HepG2 (cell line): ENCODE measurements around the gene SORBS2. TPM values are rescaled to one million over a fixed set of nuclear protein-coding genes. Genes with fewer than 3 reads are reported as not detected.

Experiments
- ATAC-seq: fragments of 200-7000 bp; cut with Tn5 transposase; 3 replicates; pipeline ENCODE4 v1.9.1; 2020; ENCODE audit warnings: mild to moderate bottlenecking, moderate library complexity
- BruUV-seq: library from RNA; stranded (reverse); fragments of 400-500 nt; replicated peaks from 2 replicates; lab custom pipeline; 2021; lab: Mats Ljungman, UMichigan
- CTCF ChIA-PET: fragments of 300-600 bp; formaldehyde crosslinking; extraction: SDS; loops from one replicate; lab custom pipeline; 2021; ENCODE audit warnings: low total read pairs, inconsistent platforms, low intra/inter-chr PET ratio; lab: Yijun Ruan, JAX
- POLR2A ChIA-PET: fragments of 350-600 bp; sonication (Branson Sonifier 250); formaldehyde crosslinking; loops from one replicate; lab custom pipeline; 2020; ENCODE audit warnings: antibody characterized with exemption, inconsistent platforms; lab: Yijun Ruan, JAX
- DNase-seq: peaks from one replicate; pipeline ENCODE4 v3.0.0-alpha.2; 2015; ENCODE audit warnings: low spot score
- FAIRE-seq: peaks from 3 replicates; lab custom pipeline; 2011; peaks lifted over from hg19 to GRCh38; lab: Jason Lieb, UNC
- H2AFZ ChIP-seq: one replicate; pipeline ENCODE4 v1.6.1; 2011; ENCODE audit warnings: low read length, inconsistent platforms
- H3K27ac ChIP-seq: fragments of 300-600 bp; 3 replicates; pipeline ENCODE4 v1.8.0; 2011; ENCODE audit warnings: mixed run types, mild to moderate bottlenecking, mixed read lengths, low read length, inconsistent platforms; ENCODE audit not compliant: insufficient read depth; ENCODE audit errors: extremely low read length
- H3K27me3 ChIP-seq, 2 experiments: fragments of 200-600 bp in 1 of 2; 2 replicates in 1 of 2; 3 replicates in 1 of 2; pipeline versions ENCODE4 v1.6.0 to v1.8.0; 2011; ENCODE audit warnings: low read length in 2 of 2, mild to moderate bottlenecking in 2 of 2, moderate library complexity in 2 of 2, inconsistent platforms in 1 of 2; ENCODE audit not compliant: insufficient read depth in 2 of 2, control insufficient read depth in 1 of 2
- H3K36me3 ChIP-seq, 2 experiments: fragments of 200-600 bp in 1 of 2; replicated peaks in 1 of 2; 2 replicates in 1 of 2; 3 replicates in 1 of 2; pipeline versions ENCODE4 v1.5.1 to v1.8.0; 2011; ENCODE audit warnings: low read length in 2 of 2, inconsistent platforms in 1 of 2; ENCODE audit not compliant: insufficient read depth in 2 of 2, control insufficient read depth in 1 of 2
- H3K4me1 ChIP-seq: 2 replicates; pipeline ENCODE4 v1.5.1; 2012; ENCODE audit warnings: low read length, inconsistent platforms; ENCODE audit not compliant: insufficient read depth
- H3K4me2 ChIP-seq: 2 replicates; pipeline ENCODE4 v1.6.0; 2011; ENCODE audit warnings: low read depth, low read length, inconsistent platforms
- H3K4me3 ChIP-seq, 3 experiments: fragments of 200-600 bp in 1 of 3; sonication (generic), shearing (Covaris generic) in 1 of 3; replicated peaks in 1 of 3; 2 replicates each; pipeline ENCODE4 v1.5.1; 2011 to 2016; ENCODE audit warnings: low read length in 3 of 3, inconsistent platforms in 2 of 3, low read depth in 2 of 3, mild to moderate bottlenecking in 2 of 3, control low read depth in 1 of 3, mixed read lengths in 1 of 3; ENCODE audit not compliant: insufficient read depth in 1 of 3
- H3K79me2 ChIP-seq: one replicate; pipeline ENCODE4 v1.6.1; 2011; ENCODE audit warnings: low read length, inconsistent platforms; ENCODE audit not compliant: insufficient read depth
- H3K9ac ChIP-seq: 2 replicates; pipeline ENCODE4 v1.6.0; 2011; ENCODE audit warnings: mild to moderate bottlenecking, low read depth, low read length, inconsistent platforms; ENCODE audit not compliant: insufficient read depth
- H3K9me3 ChIP-seq: 2 replicates; pipeline ENCODE4 v1.5.1; 2012; ENCODE audit warnings: mild to moderate bottlenecking, low read length
- H4K20me1 ChIP-seq: 2 replicates; pipeline ENCODE4 v1.6.0; 2011; ENCODE audit warnings: inconsistent platforms, mild to moderate bottlenecking, low read length, moderate library complexity; ENCODE audit not compliant: insufficient read depth
- CBX5 ChIP-seq: sonication (generic); formaldehyde crosslinking; IDR thresholded peaks from 2 replicates; pipeline ENCODE4 v1.4.0; 2020; ENCODE audit warnings: missing genetic modification reagents, borderline replicate concordance
- FOSL2 ChIP-seq: sonication (generic); formaldehyde crosslinking; IDR thresholded peaks from 2 replicates; pipeline ENCODE4 v1.4.0; 2020; ENCODE audit warnings: missing genetic modification reagents
- GATA4 ChIP-seq: sonication (generic); IDR thresholded peaks from 2 replicates; pipeline ENCODE4 v1.6.1; 2016; ENCODE audit warnings: antibody characterized with exemption, low read depth, borderline replicate concordance
- MBNL3 ChIP-seq: fragments of 250-450 bp; sonication (Bioruptor Pico); conservative IDR thresholded peaks from 2 replicates; pipeline ENCODE4 v1.8.0; 2022; ENCODE audit warnings: mild to moderate bottlenecking, inconsistent platforms
- NAIF1 ChIP-seq: sonication (generic); formaldehyde crosslinking; IDR thresholded peaks from 2 replicates; pipeline ENCODE4 v1.5.0; 2020; ENCODE audit warnings: mild to moderate bottlenecking, missing genetic modification reagents, borderline replicate concordance
- NKX3-1 ChIP-seq: sonication (generic); formaldehyde crosslinking; IDR thresholded peaks from 2 replicates; pipeline ENCODE4 v1.5.0; 2020; ENCODE audit warnings: missing genetic modification reagents
- NR2F6 ChIP-seq, 2 experiments: IDR thresholded peaks; 2 replicates each; pipeline ENCODE4 v1.6.1; 2016; ENCODE audit warnings: antibody characterized with exemption in 1 of 2, mild to moderate bottlenecking in 1 of 2
- PAXIP1 ChIP-seq: sonication (generic); formaldehyde crosslinking; conservative IDR thresholded peaks from 2 replicates; pipeline ENCODE4 v1.4.0; 2020; ENCODE audit warnings: mild to moderate bottlenecking, missing genetic modification reagents, moderate library complexity
- RCOR2 ChIP-seq: IDR thresholded peaks from 2 replicates; pipeline ENCODE4 v1.6.1; 2016; ENCODE audit warnings: missing biosample characterization, missing genetic modification reagents
- RERE ChIP-seq: IDR thresholded peaks from 2 replicates; pipeline ENCODE4 v1.6.1; 2016; ENCODE audit warnings: low read depth, missing genetic modification reagents, missing compliant biosample characterization
- TEAD3 ChIP-seq: optimal IDR thresholded peaks from 2 replicates; pipeline ENCODE3; 2016; ENCODE audit warnings: borderline replicate concordance
- ZMYM2 ChIP-seq: sonication (generic); formaldehyde crosslinking; IDR thresholded peaks from 2 replicates; pipeline ENCODE4 v1.8.0; 2022; ENCODE audit warnings: mild to moderate bottlenecking, missing genetic modification reagents
- ZMYM3 ChIP-seq: sonication (generic); formaldehyde crosslinking; IDR thresholded peaks from 2 replicates; pipeline ENCODE4 v1.5.1; 2020; ENCODE audit warnings: mild to moderate bottlenecking, missing genetic modification reagents
- ZNF331 ChIP-seq: sonication (generic); formaldehyde crosslinking; IDR thresholded peaks from 2 replicates; pipeline ENCODE4 v1.4.0; 2020; ENCODE audit warnings: missing genetic modification reagents
- ZNF616 ChIP-seq: sonication (generic); formaldehyde crosslinking; IDR thresholded peaks from 2 replicates; pipeline ENCODE4 v1.5.0; 2020; ENCODE audit warnings: low read depth, mild to moderate bottlenecking, missing genetic modification reagents
- WGBS: methylation state at CpG from one replicate; pipeline ENCODE4 v1.1.6; 2017; ENCODE audit warnings: low lambda C conversion rate; 5-methylcytosine and 5-hydroxymethylcytosine counted together
- in situ Hi-C: cut with HindIII; loops from 2 replicates; pipeline ENCODE4 v1.10.0; 2017; ENCODE audit warnings: low pct_unique_long_range_greater_than_20kb; ENCODE audit not compliant: extremely low pct_ligation_motif_present
- intact Hi-C: fragments of 100-400 bp; cut with micrococcal nuclease; formaldehyde crosslinking; loops from one replicate; pipeline ENCODE4 v1.10.0; 2022; ENCODE audit not compliant: unreplicated experiment
- polyA plus RNA-seq, 8 experiments: library from polyadenylated mRNA; depleted of rRNA in 3 of 8; stranded (reverse) in 7 of 8; unstranded in 1 of 8; fragments of >200 nt; fragmentation: Illumina TruSeq in 4 of 8; extraction: Trizol in 4 of 8; gene quantifications; 2 replicates each; pipeline versions ENCODE4 v1.2.1 to v1.2.3, GENCODE V29; 2011 to 2016; ENCODE audit warnings: low read depth in 4 of 8, missing spikeins in 1 of 8, mixed read lengths in 1 of 8; ENCODE audit not compliant: insufficient read depth in 1 of 8
- total RNA-seq, 5 experiments: library from RNA; depleted of rRNA; stranded (reverse); fragments of >200 nt; fragmentation: Illumina TruSeq; extraction: Trizol; gene quantifications; 2 replicates each; pipeline ENCODE4 v1.2.3, GENCODE V29; 2016; ENCODE audit warnings: low read depth in 1 of 5

The SORBS2 gene
- total and polyA plus RNA-seq, 2 of the 13 experiments (the other 11 are each of a cell fraction or from before 2014, with no cell fraction given): 25.0 to 80.5 TPM

- ATAC-seq (peak; percentile 54), DNase-seq (no peak), FAIRE-seq (no peak)
- Histone ChIP-seq H3K4me1 (peaks cover 30% of the 10 kb centered on the region), H3K9ac (no peak overlapping the region), H3K9me3 (peaks cover 11% of the 10 kb centered on the region), H3K27ac (no peak overlapping the region), H2AFZ (peak overlapping the region; percentile 21), H3K36me3 (no peaks in the 10 kb centered on the region), H3K79me2 (no peaks in the 10 kb centered on the region), H4K20me1 (no peaks in the 10 kb centered on the region), H3K4me2 (peak overlapping the region; percentile 52), H3K4me3 (peak overlapping the region in 1 of 3 experiments; percentile 20; a peak in 1 of 6 replicates), H3K27me3 (no peaks in the 10 kb centered on the region)
- 3% methylated on average over 4 of the region's 4 CpGs for WGBS
- in situ Hi-C loops (no loop called here), intact Hi-C loops (no loop called here)
- ChIA-PET CTCF (no interaction called here), POLR2A (interaction anchor here (0.7 to 1.2 kb wide), 3 partner anchors 13 to 118 kb away, joined by 3 to 4 read pairs (median 3); partner anchors contain the start of gene SORBS2)
- BruUV-seq: no TSS peak
- no peak for TF ChIP-seq FOSL2 (CRISPR knock-in tag)
- no peak for TF ChIP-seq ZMYM3 (CRISPR knock-in tag)
- TF ChIP-seq ZNF616 (CRISPR knock-in tag): no peak
- TF ChIP-seq NR2F6 (IDR thresholded peaks at IDR 0.05): peak; percentile 12; the same call in 1 of the 2 replicates
- TF ChIP-seq NR2F6 (CRISPR knock-in tag; IDR thresholded peaks at IDR 0.05): no peak
- TF ChIP-seq NAIF1 (CRISPR knock-in tag): no peak
- TF ChIP-seq ZNF331 (CRISPR knock-in tag): no peak
- no peak for TF ChIP-seq MBNL3
- TF ChIP-seq NKX3-1 (CRISPR knock-in tag): no peak
- TF ChIP-seq GATA4: no peak
- no peak for TF ChIP-seq CBX5 (CRISPR knock-in tag)
- no peak for TF ChIP-seq RCOR2
- no peak for TF ChIP-seq ZMYM2 (CRISPR knock-in tag)
- TF ChIP-seq TEAD3 (CRISPR knock-in tag): no peak
- TF ChIP-seq RERE (CRISPR knock-in tag): no peak
- peak; percentile 22; the same call in 1 of the 2 replicates for TF ChIP-seq PAXIP1 (CRISPR knock-in tag)
Observed at GRCh38 chr4:185830263-185830994, 18.4 kb upstream of the SORBS2 start.
